Measurements from ENCODE around the gene ABLIM2.

ABLIM2 gene

DNA sequence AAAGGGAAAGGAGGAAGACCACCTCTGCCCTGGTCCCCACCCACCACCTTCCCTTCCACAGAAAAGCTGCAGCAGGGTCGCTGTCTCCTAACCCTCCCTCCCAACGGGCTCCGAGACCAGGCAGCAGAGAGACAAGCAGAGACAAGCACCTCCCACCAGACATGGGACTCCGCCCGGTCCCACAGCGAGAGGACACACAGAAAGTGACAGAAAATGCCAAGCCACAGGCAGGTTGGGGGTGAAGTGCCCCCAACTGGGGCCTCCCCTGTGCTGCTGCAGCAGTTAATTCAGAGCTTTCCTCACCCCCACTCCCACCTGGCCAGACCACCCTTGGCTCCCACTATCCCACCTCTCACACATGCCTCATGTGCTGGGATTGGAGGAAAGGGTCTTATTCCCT lies 154.5 kb downstream of the ABLIM2 start:
- TF ChIP-seq, protein P1, sequence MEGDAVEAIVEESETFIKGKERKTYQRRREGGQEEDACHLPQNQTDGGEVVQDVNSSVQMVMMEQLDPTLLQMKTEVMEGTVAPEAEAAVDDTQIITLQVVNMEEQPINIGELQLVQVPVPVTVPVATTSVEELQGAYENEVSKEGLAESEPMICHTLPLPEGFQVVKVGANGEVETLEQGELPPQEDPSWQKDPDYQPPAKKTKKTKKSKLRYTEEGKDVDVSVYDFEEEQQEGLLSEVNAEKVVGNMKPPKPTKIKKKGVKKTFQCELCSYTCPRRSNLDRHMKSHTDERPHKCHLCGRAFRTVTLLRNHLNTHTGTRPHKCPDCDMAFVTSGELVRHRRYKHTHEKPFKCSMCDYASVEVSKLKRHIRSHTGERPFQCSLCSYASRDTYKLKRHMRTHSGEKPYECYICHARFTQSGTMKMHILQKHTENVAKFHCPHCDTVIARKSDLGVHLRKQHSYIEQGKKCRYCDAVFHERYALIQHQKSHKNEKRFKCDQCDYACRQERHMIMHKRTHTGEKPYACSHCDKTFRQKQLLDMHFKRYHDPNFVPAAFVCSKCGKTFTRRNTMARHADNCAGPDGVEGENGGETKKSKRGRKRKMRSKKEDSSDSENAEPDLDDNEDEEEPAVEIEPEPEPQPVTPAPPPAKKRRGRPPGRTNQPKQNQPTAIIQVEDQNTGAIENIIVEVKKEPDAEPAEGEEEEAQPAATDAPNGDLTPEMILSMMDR (IDR thresholded peaks at IDR 0.05; ENCODE audit: insufficient read depth, missing control alignments), result no peak
- DNase-seq (ENCODE audit: insufficient read length, low spot score) (no peak), FAIRE-seq (no peak)

GRCh38 chr4:8002525-8003309 lies 155.9 kb downstream of the ABLIM2 start:
- FAIRE-seq, result no peak
- TF ChIP-seq, protein P1 (IDR thresholded peaks at IDR 0.05; ENCODE audit: insufficient read depth, missing control alignments), result no peak
- no peak for DNase-seq (ENCODE audit: insufficient read length, low spot score)

DNA sequence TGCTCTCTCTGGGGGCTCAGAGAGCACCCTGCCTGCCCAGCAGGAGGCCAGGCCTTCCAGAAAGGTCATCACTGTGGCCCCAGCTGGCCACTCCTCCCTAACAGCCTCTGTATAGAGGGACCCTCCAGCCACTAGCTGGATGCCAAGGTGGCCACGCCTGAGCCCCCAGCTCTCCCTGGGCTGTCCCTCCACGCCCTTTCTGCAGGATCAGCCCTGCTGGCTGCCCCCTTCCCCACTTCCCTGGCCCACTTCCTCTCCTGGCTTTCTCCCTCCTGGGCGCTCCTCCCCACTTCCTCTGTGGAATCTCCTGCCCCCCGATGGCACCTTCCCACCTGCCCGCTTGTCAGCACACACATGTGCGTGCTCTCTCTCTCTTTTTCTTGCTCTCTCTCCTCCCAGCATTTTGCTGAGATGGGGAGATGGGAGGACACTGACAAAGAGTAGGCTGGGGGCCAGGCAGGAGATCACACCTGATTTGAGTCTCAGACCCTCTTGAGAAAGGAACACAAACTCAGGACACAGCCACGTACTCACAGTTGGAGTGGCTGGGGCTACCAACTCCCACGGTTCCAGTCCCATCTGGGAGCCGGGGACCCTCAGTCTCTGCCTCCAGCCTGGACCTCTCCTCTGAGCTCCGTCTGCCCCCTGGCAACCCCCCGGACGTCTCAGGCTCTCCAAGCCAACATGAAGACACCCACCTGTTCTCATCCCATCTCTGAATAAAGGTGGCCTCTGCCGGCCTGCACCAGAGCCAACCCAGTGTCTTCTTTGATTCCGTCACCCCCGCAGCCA lies 156.9 kb downstream of the ABLIM2 start:
- DNase-seq (ENCODE audit: insufficient read length, low spot score) (no peak), FAIRE-seq (no peak)
- TF ChIP-seq, protein P1 (IDR thresholded peaks at IDR 0.05; ENCODE audit: insufficient read depth, missing control alignments), result no peak

GRCh38 chr4:8000721-8001491 lies 157.7 kb downstream of the ABLIM2 start:
- TF ChIP-seq, protein P1 (IDR thresholded peaks at IDR 0.05; ENCODE audit: insufficient read depth, missing control alignments), result no peak
- FAIRE-seq (no peak), DNase-seq (ENCODE audit: insufficient read length, low spot score) (no peak)

DNA sequence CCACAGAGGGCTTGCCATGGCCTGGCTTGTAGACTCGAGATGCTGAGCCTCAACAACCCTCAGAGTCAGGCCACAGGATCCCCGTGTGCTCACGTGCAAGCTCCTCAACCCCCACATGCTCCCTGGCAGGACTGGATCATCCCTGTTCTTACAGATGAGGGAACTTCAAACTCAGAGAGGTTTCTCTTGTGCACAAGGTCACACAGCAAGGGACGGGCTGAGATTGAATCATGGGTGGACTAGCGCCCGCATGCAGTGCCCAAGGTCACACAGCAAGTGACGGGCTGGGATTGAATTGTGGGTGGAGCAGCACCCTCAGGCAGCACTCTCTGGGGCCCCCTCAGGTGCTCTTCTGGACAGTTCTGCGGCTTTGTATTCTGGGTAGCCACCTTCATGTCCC lies 158.4 kb downstream of the ABLIM2 start:
- DNase-seq (ENCODE audit: insufficient read length, low spot score), result no peak
- no peak for FAIRE-seq
- TF ChIP-seq, protein P1 (IDR thresholded peaks at IDR 0.05; ENCODE audit: insufficient read depth, missing control alignments), result no peak

- DNase-seq (ENCODE audit: insufficient read length, low spot score) (no peak), FAIRE-seq (no peak)
- TF ChIP-seq, protein P1 (IDR thresholded peaks at IDR 0.05; ENCODE audit: insufficient read depth, missing control alignments), result no peak
Observed at GRCh38 chr4:7999695-8000094, 158.9 kb downstream of the ABLIM2 start.

Measured in D721Med (cell line).